Lower leg skin (tissue), 4 donors: ENCODE measurements around the gene TLE5. TPM values are rescaled to one million over a fixed set of nuclear protein-coding genes. Genes with fewer than 3 reads are reported as not detected.

ENCODE experiments used
- DNase-seq, 2 donors: peaks; one replicate each; pipeline ENCODE4 v3.0.0-alpha.2; 2019; ENCODE audit warnings: low spot score in 2 of 2
- H3K4me3 ChIP-seq: fragments of 200-600 bp; sonication (generic); 2 replicates; pipeline ENCODE4 v1.5.1; 2017; ENCODE audit warnings: mild to moderate bottlenecking, low read depth; ENCODE audit not compliant: poor library complexity, severe bottlenecking
- CTCF ChIP-seq, 3 donors: fragments of 450-650 bp; IDR thresholded peaks; one replicate each; pipeline ENCODE4 v1.5.1; 2016; ENCODE audit warnings: antibody characterized with exemption in 3 of 3, mild to moderate bottlenecking in 3 of 3, moderate library complexity in 2 of 3
- POLR2A ChIP-seq, 2 donors: fragments of 450-650 bp; IDR thresholded peaks; one replicate each; pipeline ENCODE4 v1.6.1; 2016 to 2017; ENCODE audit warnings: antibody characterized with exemption in 2 of 2, mild to moderate bottlenecking in 1 of 2, moderate library complexity in 1 of 2
- WGBS, 2 donors: methylation state at CpG; one replicate each; pipeline ENCODE4 v1.1.5; 2018; 5-methylcytosine and 5-hydroxymethylcytosine counted together
- intact Hi-C: fragments of 100-400 bp; cut with DNase I; formaldehyde crosslinking; loops from one replicate; pipeline ENCODE4 v1.15.0; 2023; ENCODE audit warnings: low total_unique reads
- total RNA-seq, 4 donors: library from RNA; depleted of rRNA; stranded (reverse); fragments of >200 nt; gene quantifications; one replicate each; pipeline ENCODE4 v1.1.0, GENCODE V29; 2016

Gene TLE5, protein sequence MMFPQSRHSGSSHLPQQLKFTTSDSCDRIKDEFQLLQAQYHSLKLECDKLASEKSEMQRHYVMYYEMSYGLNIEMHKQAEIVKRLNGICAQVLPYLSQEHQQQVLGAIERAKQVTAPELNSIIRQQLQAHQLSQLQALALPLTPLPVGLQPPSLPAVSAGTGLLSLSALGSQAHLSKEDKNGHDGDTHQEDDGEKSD
- total RNA-seq: 100 to 1,000 TPM; 329 to 533 (median 387) TPM

GRCh38 chr19:3062165-3063105 lies at the start of gene TLE5:
Gene TLE5 (minus strand): TSS chr19:3062495. CDS start chr19:3062200, 295 bp downstream.
- peak in 1 of 2 donors; percentile 89 for DNase-seq
- WGBS, 2 donors: 1 to 6% methylated on average over 6 to 19 of the region's 111 CpGs
- intact Hi-C loops: no loop called here
- no peak for TF ChIP-seq POLR2A (IDR thresholded peaks at IDR 0.05)
- no peak for TF ChIP-seq CTCF (IDR thresholded peaks at IDR 0.05)
- H3K4me3 ChIP-seq: peak within 1 kb of the TSS; percentile 64

- H3K4me3 ChIP-seq: no peak overlapping the region
- TF ChIP-seq POLR2A (IDR thresholded peaks at IDR 0.05) (no peak), CTCF (IDR thresholded peaks at IDR 0.05) (no peak)
- 96 to 98% methylated on average over 17 of the region's 17 CpGs for WGBS, 2 donors
- DNase-seq: no peak
- intact Hi-C loops: no loop called here
Measured at GRCh38 chr19:3111586-3112247, 49.4 kb upstream of the TLE5 start.

- no peak overlapping the region for H3K4me3 ChIP-seq
- TF ChIP-seq CTCF (IDR thresholded peaks at IDR 0.05) (no peak), POLR2A (IDR thresholded peaks at IDR 0.05) (no peak)
- WGBS, 2 donors: 90 to 91% methylated on average over 31 to 32 of the region's 37 CpGs
- no peak for DNase-seq
- intact Hi-C loops: no loop called here
Measured at GRCh38 chr19:3110126-3110825, 48.0 kb upstream of the TLE5 start.

DNA sequence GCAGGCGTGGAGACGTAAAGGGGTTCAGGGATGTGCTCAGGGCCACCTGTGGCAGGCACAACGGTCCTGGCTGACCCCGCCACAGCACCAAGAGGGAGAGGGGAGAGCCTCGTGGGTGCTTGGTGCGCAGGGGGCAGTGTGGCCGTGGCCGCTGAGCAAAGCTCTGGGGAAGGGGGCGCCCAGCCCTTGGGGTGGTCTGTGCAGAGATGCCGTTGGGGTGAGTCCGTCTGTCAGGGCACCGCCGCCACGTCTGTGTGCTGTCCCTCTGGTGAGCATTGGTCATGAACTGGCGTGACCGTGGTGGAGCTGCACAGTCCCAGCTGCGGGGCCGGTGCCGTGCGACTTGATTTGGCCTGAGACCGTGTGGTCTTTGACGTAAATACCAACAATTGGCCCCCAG lies 47.2 kb upstream of the TLE5 start:
- intact Hi-C loops: loop anchor here (10.0 kb wide), 1 partner anchor 145 kb away; no protein-coding TSS in a partner anchor
- DNase-seq: no peak
- WGBS, 2 donors: 89 to 92% methylated on average over 22 of the region's 22 CpGs

More for the DNA sequence above, 47.2 kb upstream of the TLE5 start:
- no peak overlapping the region for H3K4me3 ChIP-seq
- TF ChIP-seq POLR2A (IDR thresholded peaks at IDR 0.05) (no peak), CTCF (IDR thresholded peaks at IDR 0.05) (no peak)
